OCI-LY3 (cell line): Measurements from ENCODE around the gene GZMH.

Experiments used
- EZH2phosphoT487 ChIP-seq: fragments of 200-600 bp; shearing (Covaris generic); IDR thresholded peaks from 2 replicates; pipeline ENCODE4 v1.6.1; 2018; ENCODE audit warnings: antibody characterized with exemption, mixed run types, low read depth
- TF ChIP-seq, protein P1 (sequence below): fragments of 200-600, 300-600 bp; sonication (generic); IDR thresholded peaks from 2 replicates; pipeline ENCODE4 v1.5.1; 2014; ENCODE audit warnings: antibody characterized with exemption, low read length, low read depth

DNA sequence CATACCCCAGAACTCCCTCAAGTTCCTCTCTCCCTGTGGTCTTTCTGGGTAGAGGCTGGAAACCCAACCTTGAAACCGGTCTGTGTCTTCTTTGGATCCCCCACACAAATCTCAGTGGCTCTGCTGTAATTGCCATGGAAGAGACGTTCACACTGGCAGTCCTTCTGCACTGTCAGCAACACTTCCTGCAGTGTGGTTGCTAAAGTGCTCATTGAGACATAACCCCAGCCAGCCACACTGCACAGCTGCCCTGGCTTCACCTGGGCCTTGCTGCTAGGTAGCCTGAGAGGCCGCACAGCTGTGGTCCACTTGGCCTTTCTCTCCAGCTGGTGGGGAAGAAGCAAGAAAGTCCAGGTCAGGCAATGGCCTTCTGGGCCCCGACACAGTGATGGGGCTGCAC is 2.4 kb downstream of the GZMH start:
- TF ChIP-seq, protein P1, sequence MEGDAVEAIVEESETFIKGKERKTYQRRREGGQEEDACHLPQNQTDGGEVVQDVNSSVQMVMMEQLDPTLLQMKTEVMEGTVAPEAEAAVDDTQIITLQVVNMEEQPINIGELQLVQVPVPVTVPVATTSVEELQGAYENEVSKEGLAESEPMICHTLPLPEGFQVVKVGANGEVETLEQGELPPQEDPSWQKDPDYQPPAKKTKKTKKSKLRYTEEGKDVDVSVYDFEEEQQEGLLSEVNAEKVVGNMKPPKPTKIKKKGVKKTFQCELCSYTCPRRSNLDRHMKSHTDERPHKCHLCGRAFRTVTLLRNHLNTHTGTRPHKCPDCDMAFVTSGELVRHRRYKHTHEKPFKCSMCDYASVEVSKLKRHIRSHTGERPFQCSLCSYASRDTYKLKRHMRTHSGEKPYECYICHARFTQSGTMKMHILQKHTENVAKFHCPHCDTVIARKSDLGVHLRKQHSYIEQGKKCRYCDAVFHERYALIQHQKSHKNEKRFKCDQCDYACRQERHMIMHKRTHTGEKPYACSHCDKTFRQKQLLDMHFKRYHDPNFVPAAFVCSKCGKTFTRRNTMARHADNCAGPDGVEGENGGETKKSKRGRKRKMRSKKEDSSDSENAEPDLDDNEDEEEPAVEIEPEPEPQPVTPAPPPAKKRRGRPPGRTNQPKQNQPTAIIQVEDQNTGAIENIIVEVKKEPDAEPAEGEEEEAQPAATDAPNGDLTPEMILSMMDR = no peak
- TF ChIP-seq EZH2phosphoT487 = no peak
